Chondrocyte (in vitro differentiated cells): ENCODE results near the gene PDX1. TPM values are rescaled to one million over a fixed set of nuclear protein-coding genes. Genes with fewer than 3 reads are reported as not detected.
"Not testable (repeated sequence)": the region's sequence is repeated elsewhere in the genome, so short reads cannot be mapped to it uniquely, and the experiment has no call there.

Source experiments
- DNase-seq: peaks from one replicate; pipeline ENCODE4 v3.0.0; 2021; ENCODE audit warnings: mixed read lengths, low spot score
- H3K27ac Mint-ChIP-seq: one replicate; pipeline ENCODE4 v1.8.0; 2021; ENCODE audit warnings: mild to moderate bottlenecking, moderate library complexity, mixed read lengths; ENCODE audit not compliant: unreplicated experiment
- H3K27me3 Mint-ChIP-seq: 2 replicates; pipeline ENCODE4 v1.8.0; 2021; ENCODE audit warnings: low read depth, mixed read lengths
- H3K36me3 Mint-ChIP-seq: 2 replicates; pipeline ENCODE4 v1.8.0; 2021; ENCODE audit warnings: low read depth, mixed read lengths
- H3K4me1 Mint-ChIP-seq: 2 replicates; pipeline ENCODE4 v1.8.0; 2021; ENCODE audit warnings: low read depth, mild to moderate bottlenecking, mixed read lengths
- H3K4me3 Mint-ChIP-seq: one replicate; pipeline ENCODE4 v1.8.0; 2021; ENCODE audit warnings: mild to moderate bottlenecking, moderate library complexity, mixed read lengths; ENCODE audit not compliant: unreplicated experiment
- H3K9me3 Mint-ChIP-seq: 2 replicates; pipeline ENCODE4 v1.8.0; 2021; ENCODE audit warnings: low read depth, mixed read lengths
- total RNA-seq: library from RNA; stranded (reverse); gene quantifications from 3 replicates; pipeline ENCODE4 v1.2.1, GENCODE V29; 2021
- TF ChIP-seq, protein P1 (sequence below): fragments of 200-600 bp; sonication (generic); IDR thresholded peaks from 2 replicates; pipeline ENCODE4 v1.5.0; 2021; ENCODE audit warnings: antibody characterized with exemption, mild to moderate bottlenecking, moderate library complexity

The PDX1 gene
- total RNA-seq, 1 donor from 2014 or later = not detected

DNA sequence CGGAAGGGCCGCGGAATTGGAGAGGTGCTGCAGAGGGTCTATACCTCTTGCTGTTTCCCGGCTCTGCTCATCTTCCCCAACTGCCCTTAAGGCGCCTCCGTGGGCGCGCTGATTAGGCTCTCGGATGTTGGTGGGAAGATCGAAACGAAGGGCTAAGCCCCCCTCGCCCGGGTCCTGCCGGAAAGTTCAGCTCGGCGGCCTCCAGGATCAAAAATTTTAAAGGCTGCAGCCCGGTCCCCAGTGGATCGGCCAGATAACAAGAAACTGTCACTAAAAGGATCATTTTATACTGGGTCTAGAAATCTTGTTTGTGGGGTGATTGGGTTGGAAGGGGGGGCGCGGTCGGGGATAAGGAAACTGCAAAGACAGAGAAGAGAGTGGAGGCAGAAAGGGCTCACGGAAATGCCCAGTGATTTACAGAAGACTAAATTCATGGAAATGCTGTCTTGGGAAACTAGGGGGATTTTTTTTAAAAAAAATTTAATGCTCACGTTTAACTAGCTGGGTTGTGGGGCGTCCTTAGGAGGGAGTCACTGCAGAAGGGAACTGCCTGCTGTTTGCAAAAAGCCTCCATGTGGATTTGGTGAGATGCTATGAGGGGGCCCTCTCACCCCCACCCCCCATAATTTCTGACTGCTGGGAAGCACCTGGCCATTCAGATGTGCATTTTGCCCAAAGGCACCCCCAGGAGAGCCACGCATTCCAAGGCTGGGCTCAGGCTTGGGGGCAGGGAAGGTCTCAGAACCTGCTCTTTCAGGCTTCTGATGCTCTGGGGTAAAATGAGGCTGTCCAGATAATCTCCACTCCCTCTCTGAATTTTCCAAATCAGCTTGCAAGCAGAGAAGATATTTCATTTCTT, 41.7 kb downstream of the PDX1 start:
- Mint-ChIP-seq H3K36me3 (no peaks in the 10 kb centered on the region), H3K9me3 (no peaks in the 10 kb centered on the region), H3K27me3 (peaks cover 81% of the 10 kb centered on the region), H3K4me1 (peaks cover 16% of the 10 kb centered on the region), H3K27ac (no peak overlapping the region), H3K4me3 (no peak overlapping the region)
- no peak for DNase-seq
- TF ChIP-seq, protein P1, sequence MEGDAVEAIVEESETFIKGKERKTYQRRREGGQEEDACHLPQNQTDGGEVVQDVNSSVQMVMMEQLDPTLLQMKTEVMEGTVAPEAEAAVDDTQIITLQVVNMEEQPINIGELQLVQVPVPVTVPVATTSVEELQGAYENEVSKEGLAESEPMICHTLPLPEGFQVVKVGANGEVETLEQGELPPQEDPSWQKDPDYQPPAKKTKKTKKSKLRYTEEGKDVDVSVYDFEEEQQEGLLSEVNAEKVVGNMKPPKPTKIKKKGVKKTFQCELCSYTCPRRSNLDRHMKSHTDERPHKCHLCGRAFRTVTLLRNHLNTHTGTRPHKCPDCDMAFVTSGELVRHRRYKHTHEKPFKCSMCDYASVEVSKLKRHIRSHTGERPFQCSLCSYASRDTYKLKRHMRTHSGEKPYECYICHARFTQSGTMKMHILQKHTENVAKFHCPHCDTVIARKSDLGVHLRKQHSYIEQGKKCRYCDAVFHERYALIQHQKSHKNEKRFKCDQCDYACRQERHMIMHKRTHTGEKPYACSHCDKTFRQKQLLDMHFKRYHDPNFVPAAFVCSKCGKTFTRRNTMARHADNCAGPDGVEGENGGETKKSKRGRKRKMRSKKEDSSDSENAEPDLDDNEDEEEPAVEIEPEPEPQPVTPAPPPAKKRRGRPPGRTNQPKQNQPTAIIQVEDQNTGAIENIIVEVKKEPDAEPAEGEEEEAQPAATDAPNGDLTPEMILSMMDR = no peak

DNA sequence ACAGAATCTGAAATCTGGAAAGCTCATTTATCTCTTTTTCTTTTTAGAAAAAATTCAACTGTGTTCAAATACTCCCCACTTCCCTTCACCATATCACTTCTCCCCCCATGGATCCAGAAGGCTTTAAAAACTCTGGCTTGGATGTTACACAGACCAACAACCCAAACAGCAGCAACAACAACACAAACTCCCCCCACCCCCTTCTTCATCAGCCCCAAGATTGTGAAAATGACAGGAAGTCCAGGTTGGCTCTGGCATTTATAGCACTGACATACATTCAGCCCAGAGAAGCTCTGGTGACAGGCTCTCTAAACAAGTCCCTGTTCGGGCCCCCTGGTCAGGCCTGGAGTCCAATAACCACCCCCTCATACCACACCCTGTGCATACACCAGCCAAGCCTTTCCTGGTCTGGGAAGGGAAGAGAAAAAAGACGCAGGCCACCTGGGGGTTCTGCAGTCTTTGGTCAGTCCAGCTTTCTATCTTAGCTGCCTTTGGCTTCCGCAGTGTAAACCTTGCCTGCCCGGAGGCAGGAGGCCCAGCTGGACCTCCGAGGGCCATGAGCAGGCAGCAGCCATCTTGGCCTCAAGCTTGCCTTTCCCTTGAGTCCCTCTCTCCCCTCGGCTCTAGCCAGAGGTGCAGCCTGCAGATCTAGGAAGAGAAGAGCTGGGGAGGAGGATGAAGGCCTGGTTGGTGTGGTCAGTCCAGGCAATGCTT, 42.5 kb downstream of the PDX1 start:
- H3K36me3 Mint-ChIP-seq = no peaks in the 10 kb centered on the region
- no peak overlapping the region for H3K27ac Mint-ChIP-seq
- peaks cover 17% of the 10 kb centered on the region for H3K4me1 Mint-ChIP-seq
- TF ChIP-seq, protein P1 = no peak
- H3K4me3 Mint-ChIP-seq = no peak overlapping the region
- DNase-seq = no peak
- H3K9me3 Mint-ChIP-seq = no peaks in the 10 kb centered on the region
- peaks cover 81% of the 10 kb centered on the region for H3K27me3 Mint-ChIP-seq

GRCh38 chr13:27962982-27963381, 43.2 kb downstream of the PDX1 start:
- DNase-seq = no peak

DNA sequence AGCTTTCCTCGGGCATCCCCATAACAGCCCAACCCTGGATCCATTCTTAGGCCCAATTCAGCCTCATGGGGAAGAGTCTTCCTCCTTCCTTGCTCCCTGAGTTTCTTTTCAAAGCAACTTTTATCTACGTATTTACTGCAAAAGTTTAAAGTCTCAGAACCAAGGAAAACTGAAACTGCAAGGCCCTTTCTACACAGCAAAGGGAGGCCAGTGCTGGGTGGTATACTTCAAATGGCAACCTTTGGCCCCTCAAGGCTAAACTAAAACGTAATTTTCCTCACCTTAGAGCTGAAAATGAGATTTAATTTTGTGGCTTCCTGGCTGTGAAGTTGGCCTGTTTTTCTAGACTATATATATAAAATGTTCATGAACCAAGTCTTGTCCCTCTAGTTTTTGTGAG, 43.7 kb downstream of the PDX1 start:
- Mint-ChIP-seq H3K27me3 (peaks cover 80% of the 10 kb centered on the region), H3K36me3 (no peaks in the 10 kb centered on the region), H3K4me1 (peaks cover 19% of the 10 kb centered on the region), H3K9me3 (no peaks in the 10 kb centered on the region), H3K27ac (no peak overlapping the region), H3K4me3 (no peak overlapping the region)
- TF ChIP-seq, protein P1 = no peak
- DNase-seq = no peak

More at GRCh38 chr13:27962982-27963381, 43.2 kb downstream of the PDX1 start:
- H3K27me3 Mint-ChIP-seq = peaks cover 84% of the 10 kb centered on the region
- H3K36me3 Mint-ChIP-seq = no peaks in the 10 kb centered on the region
- TF ChIP-seq, protein P1 = no peak
- H3K4me3 Mint-ChIP-seq = no peak overlapping the region
- H3K4me1 Mint-ChIP-seq = peaks cover 17% of the 10 kb centered on the region
- no peaks in the 10 kb centered on the region for H3K9me3 Mint-ChIP-seq
- H3K27ac Mint-ChIP-seq = no peak overlapping the region

GRCh38 chr13:27964206-27964605, 44.4 kb downstream of the PDX1 start:
- H3K36me3 Mint-ChIP-seq, H3K9me3 Mint-ChIP-seq, H3K4me3 Mint-ChIP-seq, H3K27ac Mint-ChIP-seq, DNase-seq: not testable (repeated sequence)
- Mint-ChIP-seq H3K27me3 (peaks cover 75% of the 10 kb centered on the region), H3K4me1 (peaks cover 21% of the 10 kb centered on the region)
